Panc1 (cell line): ENCODE measurements around the gene GOLGA8G. TPM values are rescaled to one million over a fixed set of nuclear protein-coding genes. Genes with fewer than 3 reads are reported as not detected.

Experiments
- microRNA-seq: library from miRNA; unstranded; fragments of <30 nt; microRNA quantifications from one replicate; pipeline ENCODE4 v1.1.0, GENCODE V29; 2020; ENCODE audit not compliant: unreplicated experiment
- total RNA-seq: library from RNA; stranded (reverse); gene quantifications from one replicate; pipeline ENCODE4 v1.2.1, GENCODE V29; 2021; ENCODE audit not compliant: unreplicated experiment

Gene GOLGA8G
- total RNA-seq, 1 experiment from 2014 or later, result not detected

Small RNAs within 50 kb of the gene (microRNA-seq; reads per million reads assigned to microRNA genes)
- not detected for gene MIR4509-3

Other genes with a start within 250 kb of the GOLGA8G start
- gene HERC2, start 210.8 kb downstream of the GOLGA8G start, total RNA-seq, result 69.7 TPM
- gene GOLGA6L24, start 174.9 kb downstream of the GOLGA8G start, total RNA-seq, result not detected
- not detected for gene GOLGA8F, start 154.3 kb downstream of the GOLGA8G start, total RNA-seq
- not detected for gene GOLGA6L25, start 20.6 kb upstream of the GOLGA8G start, total RNA-seq
- gene GOLGA8M, start 179.4 kb upstream of the GOLGA8G start, total RNA-seq, result 0.87 TPM